Muscle layer of duodenum (tissue), 2 donors: ENCODE results near the gene DLG2.
"Not testable (repeated sequence)": the region's sequence is repeated elsewhere in the genome, so short reads cannot be mapped to it uniquely, and the experiment has no call there.

ENCODE experiments used
- H3K27ac ChIP-seq: one replicate; pipeline ENCODE4 v1.7.0; 2013; ENCODE audit warnings: mild to moderate bottlenecking, low read length
- H3K27me3 ChIP-seq: one replicate; pipeline ENCODE4 v1.7.0; 2013; ENCODE audit warnings: low read depth, mild to moderate bottlenecking, control low read depth, low read length
- H3K36me3 ChIP-seq, 2 donors: one replicate each; pipeline ENCODE4 v1.7.0; 2013; ENCODE audit warnings: low read length in 2 of 2, control low read depth in 1 of 2, mild to moderate bottlenecking in 1 of 2; ENCODE audit not compliant: insufficient read depth in 2 of 2, control insufficient read depth in 1 of 2
- H3K4me1 ChIP-seq, 2 donors: one replicate each; pipeline ENCODE4 v1.7.0; 2013; ENCODE audit warnings: low read length in 2 of 2, mild to moderate bottlenecking in 2 of 2, control low read depth in 1 of 2, moderate library complexity in 1 of 2; ENCODE audit not compliant: insufficient read depth in 2 of 2, control insufficient read depth in 1 of 2
- H3K4me3 ChIP-seq, 2 donors: one replicate each; pipeline ENCODE4 v1.7.0; 2013; ENCODE audit warnings: low read length in 2 of 2, low read depth in 1 of 2, mild to moderate bottlenecking in 1 of 2
- H3K9me3 ChIP-seq, 2 donors: one replicate each; pipeline ENCODE4 v1.7.0; 2013; ENCODE audit warnings: low read length in 2 of 2, control low read depth in 1 of 2, mild to moderate bottlenecking in 1 of 2; ENCODE audit not compliant: control insufficient read depth in 1 of 2
- donor health status: healthy.

DLG2 gene

DNA sequence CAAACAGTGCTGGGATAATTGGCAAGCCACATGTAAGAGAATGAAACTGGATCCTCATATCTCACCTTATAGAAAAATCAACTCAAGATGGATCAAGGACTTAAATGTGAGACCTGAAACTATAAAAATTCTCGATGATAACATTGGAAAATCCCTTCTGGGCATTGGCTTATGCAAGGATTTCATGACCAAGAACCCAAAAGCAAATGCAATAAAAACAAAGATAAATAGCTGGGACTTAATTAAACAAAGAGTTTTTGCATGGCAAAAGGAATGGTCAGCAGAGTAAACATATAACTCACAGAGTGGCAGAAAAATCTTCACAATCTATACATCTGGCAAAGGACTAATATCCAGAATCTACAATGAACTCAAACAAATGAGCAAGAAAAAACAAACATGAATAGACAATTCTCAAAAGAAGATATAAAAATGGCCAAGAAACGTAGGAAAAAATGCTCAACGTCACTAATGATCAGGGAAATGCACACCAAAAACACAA lies 639.4 kb downstream of the DLG2 start:
- H3K27ac ChIP-seq, H3K27me3 ChIP-seq, H3K4me1 ChIP-seq, H3K36me3 ChIP-seq, H3K4me3 ChIP-seq: not testable (repeated sequence)
- H3K9me3 ChIP-seq: peaks cover 0 to 13% of the 10 kb centered on the region in 2 donors

DNA sequence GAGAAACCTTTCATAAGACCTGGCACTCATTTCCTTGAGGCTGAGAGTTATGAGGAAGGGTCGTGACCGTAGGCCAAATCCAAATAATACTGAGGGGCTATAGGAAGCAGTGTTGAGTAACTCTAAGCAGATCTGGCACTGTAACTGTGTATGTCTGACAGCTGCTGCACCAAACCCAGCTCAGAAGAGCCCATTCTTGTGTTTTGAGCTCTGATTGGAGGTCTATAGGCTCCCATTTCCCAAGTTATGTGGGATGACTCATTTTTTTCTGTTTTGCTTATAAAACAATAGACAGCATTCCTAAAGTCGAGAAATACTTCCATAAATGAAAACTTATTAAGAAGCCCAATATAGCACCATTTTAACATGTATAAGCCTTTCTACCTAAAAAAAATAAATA lies 645.8 kb downstream of the DLG2 start:
- H3K27me3 ChIP-seq: no peaks in the 10 kb centered on the region
- H3K36me3 ChIP-seq: no peaks in the 10 kb centered on the region
- H3K4me1 ChIP-seq: no peaks in the 10 kb centered on the region
- H3K4me3 ChIP-seq: no peak overlapping the region
- no peak overlapping the region for H3K27ac ChIP-seq
- peaks cover 0 to 10% of the 10 kb centered on the region in 2 donors for H3K9me3 ChIP-seq

DNA sequence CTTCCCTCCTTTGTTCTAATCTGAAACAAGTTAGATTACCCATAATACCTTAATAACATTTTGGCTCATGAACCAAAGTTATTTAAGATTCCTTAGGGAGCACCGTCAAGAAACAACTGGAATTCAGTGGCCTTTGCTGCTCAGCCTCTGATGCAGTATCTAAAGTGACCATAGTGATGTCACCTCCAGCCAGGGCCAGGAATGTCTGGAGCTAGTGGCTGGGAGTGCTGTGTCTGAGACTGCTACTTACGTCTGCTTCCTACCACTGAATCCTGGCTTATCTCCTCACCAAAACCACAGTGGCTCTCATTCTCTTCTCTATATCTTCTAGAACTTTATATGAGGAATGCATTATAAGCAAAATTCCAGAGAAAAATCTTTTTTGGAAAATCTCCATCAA lies 658.0 kb downstream of the DLG2 start:
- Histone ChIP-seq H3K9me3 (no peaks in the 10 kb centered on the region), H3K36me3 (no peaks in the 10 kb centered on the region), H3K4me1 (no peaks in the 10 kb centered on the region), H3K27me3 (no peaks in the 10 kb centered on the region), H3K4me3 (no peak overlapping the region), H3K27ac (no peak overlapping the region)

GRCh38 chr11:84965484-84965883 lies 661.7 kb downstream of the DLG2 start:
- no peaks in the 10 kb centered on the region for H3K9me3 ChIP-seq
- no peak overlapping the region for H3K4me3 ChIP-seq
- H3K4me1 ChIP-seq: no peaks in the 10 kb centered on the region
- no peaks in the 10 kb centered on the region for H3K27me3 ChIP-seq
- H3K27ac ChIP-seq: no peak overlapping the region
- H3K36me3 ChIP-seq: no peaks in the 10 kb centered on the region

- H3K36me3 ChIP-seq: no peaks in the 10 kb centered on the region
- no peaks in the 10 kb centered on the region for H3K27me3 ChIP-seq
- H3K4me1 ChIP-seq: no peaks in the 10 kb centered on the region
- H3K27ac ChIP-seq: no peak overlapping the region
- H3K9me3 ChIP-seq: no peaks in the 10 kb centered on the region
- H3K4me3 ChIP-seq: no peak overlapping the region
These were observed 663.9 kb downstream of the DLG2 start for GRCh38 chr11:84963240-84963639.

DNA sequence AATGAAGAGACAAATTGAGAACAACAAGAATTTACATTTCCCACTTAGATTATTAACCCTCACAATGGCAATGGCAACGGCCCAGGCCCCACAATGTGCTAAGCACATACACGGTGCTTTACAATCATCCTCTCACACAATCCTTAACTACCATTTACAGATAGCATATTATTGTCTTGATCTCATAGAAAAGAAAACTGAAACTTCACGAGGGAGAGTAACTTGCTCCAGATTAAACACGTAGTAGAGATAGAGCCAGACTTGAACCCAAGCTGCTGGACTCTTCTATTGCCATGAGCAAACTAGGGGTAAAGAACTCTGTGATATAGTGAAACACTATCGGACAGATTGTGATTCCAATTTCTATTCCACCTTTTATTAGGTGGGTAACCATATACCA lies 665.1 kb downstream of the DLG2 start:
- Histone ChIP-seq H3K27me3 (no peaks in the 10 kb centered on the region), H3K4me3 (no peak overlapping the region), H3K36me3 (no peaks in the 10 kb centered on the region), H3K27ac (no peak overlapping the region), H3K9me3 (no peaks in the 10 kb centered on the region), H3K4me1 (no peaks in the 10 kb centered on the region)

DNA sequence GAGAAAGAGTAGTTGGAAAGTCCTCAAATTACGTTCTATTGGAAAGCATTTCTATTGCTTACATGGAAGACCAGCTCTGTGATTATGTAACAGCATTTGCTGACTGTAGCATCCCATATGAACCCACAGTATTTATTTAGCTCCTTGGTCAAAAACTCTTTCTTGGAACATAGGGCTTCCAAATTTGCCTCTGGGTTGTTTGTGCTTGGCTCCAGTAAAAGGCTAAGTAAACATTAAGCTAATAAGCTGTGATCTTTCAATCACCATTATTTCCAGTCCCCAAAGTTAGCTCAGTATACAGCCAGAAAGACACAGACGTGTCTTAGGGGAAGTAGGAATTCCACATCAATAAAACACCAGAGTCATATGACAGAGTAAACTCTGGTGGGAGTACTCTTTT lies 668.8 kb downstream of the DLG2 start:
- no peaks in the 10 kb centered on the region for H3K9me3 ChIP-seq
- H3K4me1 ChIP-seq: no peaks in the 10 kb centered on the region
- no peaks in the 10 kb centered on the region for H3K36me3 ChIP-seq
- no peak overlapping the region for H3K4me3 ChIP-seq
- H3K27me3 ChIP-seq: no peaks in the 10 kb centered on the region
- H3K27ac ChIP-seq: no peak overlapping the region

GRCh38 chr11:84950569-84951270 lies 676.4 kb downstream of the DLG2 start:
- H3K4me3 ChIP-seq: no peak overlapping the region
- H3K9me3 ChIP-seq: peaks cover 0 to 2% of the 10 kb centered on the region in 2 donors
- H3K27me3 ChIP-seq: no peaks in the 10 kb centered on the region
- H3K36me3 ChIP-seq: no peaks in the 10 kb centered on the region
- no peak overlapping the region for H3K27ac ChIP-seq
- no peaks in the 10 kb centered on the region for H3K4me1 ChIP-seq

GRCh38 chr11:84947970-84948580 lies 679.1 kb downstream of the DLG2 start:
- Histone ChIP-seq H3K4me3 (no peak overlapping the region), H3K9me3 (peaks cover 0 to 6% of the 10 kb centered on the region in 2 donors), H3K36me3 (no peaks in the 10 kb centered on the region), H3K4me1 (no peaks in the 10 kb centered on the region), H3K27ac (no peak overlapping the region), H3K27me3 (no peaks in the 10 kb centered on the region)

DNA sequence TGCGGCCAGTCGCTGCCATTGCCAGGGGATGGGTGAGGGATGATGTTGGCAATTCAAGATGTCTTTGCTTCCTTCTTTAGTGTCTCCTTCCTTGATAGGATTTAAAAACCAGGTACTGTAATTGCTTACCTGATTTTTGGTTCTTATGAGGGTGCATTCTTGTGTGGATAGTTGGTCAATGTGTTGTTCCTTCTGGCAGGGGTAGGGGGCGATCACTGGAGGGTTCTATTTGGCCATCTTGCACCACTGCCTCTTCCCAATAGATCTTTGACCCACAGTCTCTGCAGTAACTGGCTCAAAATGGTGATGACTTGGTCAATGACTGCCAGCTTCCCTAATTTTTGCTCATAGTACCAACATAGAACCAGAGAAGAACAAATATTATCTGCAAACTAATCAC lies 680.1 kb downstream of the DLG2 start:
- Histone ChIP-seq H3K4me1 (no peaks in the 10 kb centered on the region), H3K4me3 (no peak overlapping the region), H3K27me3 (no peaks in the 10 kb centered on the region), H3K36me3 (no peaks in the 10 kb centered on the region), H3K9me3 (peaks cover 0 to 6% of the 10 kb centered on the region in 2 donors), H3K27ac (no peak overlapping the region)

DNA sequence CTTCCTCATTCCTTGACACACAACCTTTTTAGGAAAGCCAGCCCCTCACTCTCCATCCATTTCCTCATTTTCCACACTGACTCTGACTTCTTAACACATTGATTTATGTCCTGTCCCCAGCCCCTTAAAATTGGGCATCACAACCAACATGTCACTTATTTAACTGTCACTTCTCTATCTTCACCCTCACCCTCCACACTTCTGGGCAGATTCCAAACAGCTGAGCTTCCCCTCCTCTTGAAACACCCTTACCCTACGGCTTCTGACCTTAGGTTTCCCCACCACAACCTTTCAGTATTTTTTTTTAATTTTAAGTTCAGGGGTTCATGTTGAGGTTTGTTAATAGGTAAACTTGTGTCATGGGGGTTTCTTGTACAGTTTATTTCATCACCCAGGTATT lies 696.3 kb downstream of the DLG2 start:
- H3K4me1 ChIP-seq: no peaks in the 10 kb centered on the region
- no peaks in the 10 kb centered on the region for H3K27me3 ChIP-seq

DNA sequence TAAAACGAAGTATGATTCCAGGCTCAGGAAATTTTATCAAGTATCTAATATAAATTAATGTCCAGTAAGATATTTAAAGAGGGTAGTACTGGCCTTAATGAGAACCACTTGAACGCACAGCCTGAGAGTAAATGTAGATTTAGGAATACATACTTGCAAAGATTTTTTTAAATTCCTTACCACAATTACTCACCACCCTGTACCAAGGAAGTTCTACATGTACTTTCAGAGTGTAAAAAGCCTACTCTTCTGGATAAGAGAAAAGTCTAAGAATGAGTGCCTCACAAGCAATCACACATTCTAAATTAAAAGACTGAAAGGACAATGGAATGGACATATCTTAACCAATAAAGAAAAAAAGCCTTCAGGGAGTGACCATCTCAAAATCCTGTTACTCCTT lies 697.4 kb downstream of the DLG2 start:
- H3K9me3 ChIP-seq: no peaks in the 10 kb centered on the region
- H3K27me3 ChIP-seq: no peaks in the 10 kb centered on the region
- no peaks in the 10 kb centered on the region for H3K4me1 ChIP-seq
- H3K27ac ChIP-seq: no peak overlapping the region
- no peak overlapping the region for H3K4me3 ChIP-seq
- H3K36me3 ChIP-seq: no peaks in the 10 kb centered on the region

More for the DNA sequence above, 696.3 kb downstream of the DLG2 start:
- Histone ChIP-seq H3K36me3 (no peaks in the 10 kb centered on the region), H3K4me3 (no peak overlapping the region), H3K27ac (no peak overlapping the region), H3K9me3 (no peaks in the 10 kb centered on the region)
